ENCODE data around the gene RICTOR.

RICTOR gene, protein sequence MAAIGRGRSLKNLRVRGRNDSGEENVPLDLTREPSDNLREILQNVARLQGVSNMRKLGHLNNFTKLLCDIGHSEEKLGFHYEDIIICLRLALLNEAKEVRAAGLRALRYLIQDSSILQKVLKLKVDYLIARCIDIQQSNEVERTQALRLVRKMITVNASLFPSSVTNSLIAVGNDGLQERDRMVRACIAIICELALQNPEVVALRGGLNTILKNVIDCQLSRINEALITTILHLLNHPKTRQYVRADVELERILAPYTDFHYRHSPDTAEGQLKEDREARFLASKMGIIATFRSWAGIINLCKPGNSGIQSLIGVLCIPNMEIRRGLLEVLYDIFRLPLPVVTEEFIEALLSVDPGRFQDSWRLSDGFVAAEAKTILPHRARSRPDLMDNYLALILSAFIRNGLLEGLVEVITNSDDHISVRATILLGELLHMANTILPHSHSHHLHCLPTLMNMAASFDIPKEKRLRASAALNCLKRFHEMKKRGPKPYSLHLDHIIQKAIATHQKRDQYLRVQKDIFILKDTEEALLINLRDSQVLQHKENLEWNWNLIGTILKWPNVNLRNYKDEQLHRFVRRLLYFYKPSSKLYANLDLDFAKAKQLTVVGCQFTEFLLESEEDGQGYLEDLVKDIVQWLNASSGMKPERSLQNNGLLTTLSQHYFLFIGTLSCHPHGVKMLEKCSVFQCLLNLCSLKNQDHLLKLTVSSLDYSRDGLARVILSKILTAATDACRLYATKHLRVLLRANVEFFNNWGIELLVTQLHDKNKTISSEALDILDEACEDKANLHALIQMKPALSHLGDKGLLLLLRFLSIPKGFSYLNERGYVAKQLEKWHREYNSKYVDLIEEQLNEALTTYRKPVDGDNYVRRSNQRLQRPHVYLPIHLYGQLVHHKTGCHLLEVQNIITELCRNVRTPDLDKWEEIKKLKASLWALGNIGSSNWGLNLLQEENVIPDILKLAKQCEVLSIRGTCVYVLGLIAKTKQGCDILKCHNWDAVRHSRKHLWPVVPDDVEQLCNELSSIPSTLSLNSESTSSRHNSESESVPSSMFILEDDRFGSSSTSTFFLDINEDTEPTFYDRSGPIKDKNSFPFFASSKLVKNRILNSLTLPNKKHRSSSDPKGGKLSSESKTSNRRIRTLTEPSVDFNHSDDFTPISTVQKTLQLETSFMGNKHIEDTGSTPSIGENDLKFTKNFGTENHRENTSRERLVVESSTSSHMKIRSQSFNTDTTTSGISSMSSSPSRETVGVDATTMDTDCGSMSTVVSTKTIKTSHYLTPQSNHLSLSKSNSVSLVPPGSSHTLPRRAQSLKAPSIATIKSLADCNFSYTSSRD (N-terminal part only)

DNA sequence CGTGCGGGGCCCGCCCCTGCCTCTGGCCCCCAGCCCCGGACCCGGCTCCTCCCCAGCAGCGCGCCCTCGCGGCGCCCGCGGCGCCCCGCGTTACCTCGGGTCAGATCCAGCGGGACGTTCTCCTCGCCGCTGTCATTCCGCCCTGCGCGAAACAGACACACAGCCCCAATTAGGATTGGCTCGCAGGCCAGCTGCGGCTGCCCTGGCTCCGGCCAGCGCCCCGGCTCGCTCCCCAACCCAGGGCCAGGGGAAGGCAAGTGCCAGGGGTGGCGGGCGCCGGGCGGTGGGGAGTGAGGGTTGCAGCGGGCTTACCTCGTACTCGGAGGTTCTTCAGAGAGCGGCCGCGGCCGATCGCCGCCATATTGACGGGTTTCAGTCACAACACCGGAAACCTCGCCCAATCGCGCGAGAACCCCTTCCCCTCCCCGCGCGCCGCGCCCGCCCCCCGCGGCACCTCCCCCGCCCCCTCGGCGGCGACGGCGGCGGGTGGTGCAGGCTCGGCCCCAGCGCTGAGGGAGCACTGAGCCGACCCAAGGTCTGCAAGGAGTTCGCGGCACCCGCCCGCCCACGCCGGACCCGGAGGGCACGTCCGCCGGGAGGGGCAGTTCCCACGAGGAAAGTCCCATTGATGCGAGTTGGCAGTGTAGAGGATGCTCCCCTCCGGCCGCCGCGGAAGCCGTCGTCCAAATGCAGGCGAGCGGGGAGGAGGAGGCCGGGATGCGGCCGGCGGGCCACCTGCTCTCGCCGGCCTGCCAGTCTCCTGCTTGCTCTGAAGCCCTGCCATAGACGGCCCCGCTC, at the start of gene RICTOR:
RICTOR (minus strand) TSS at position 383 of the 798 bp plus-strand sequence; CDS start at position 361, 22 bp downstream.
- TF ChIP-seq, protein P1, sequence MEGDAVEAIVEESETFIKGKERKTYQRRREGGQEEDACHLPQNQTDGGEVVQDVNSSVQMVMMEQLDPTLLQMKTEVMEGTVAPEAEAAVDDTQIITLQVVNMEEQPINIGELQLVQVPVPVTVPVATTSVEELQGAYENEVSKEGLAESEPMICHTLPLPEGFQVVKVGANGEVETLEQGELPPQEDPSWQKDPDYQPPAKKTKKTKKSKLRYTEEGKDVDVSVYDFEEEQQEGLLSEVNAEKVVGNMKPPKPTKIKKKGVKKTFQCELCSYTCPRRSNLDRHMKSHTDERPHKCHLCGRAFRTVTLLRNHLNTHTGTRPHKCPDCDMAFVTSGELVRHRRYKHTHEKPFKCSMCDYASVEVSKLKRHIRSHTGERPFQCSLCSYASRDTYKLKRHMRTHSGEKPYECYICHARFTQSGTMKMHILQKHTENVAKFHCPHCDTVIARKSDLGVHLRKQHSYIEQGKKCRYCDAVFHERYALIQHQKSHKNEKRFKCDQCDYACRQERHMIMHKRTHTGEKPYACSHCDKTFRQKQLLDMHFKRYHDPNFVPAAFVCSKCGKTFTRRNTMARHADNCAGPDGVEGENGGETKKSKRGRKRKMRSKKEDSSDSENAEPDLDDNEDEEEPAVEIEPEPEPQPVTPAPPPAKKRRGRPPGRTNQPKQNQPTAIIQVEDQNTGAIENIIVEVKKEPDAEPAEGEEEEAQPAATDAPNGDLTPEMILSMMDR (IDR thresholded peaks at IDR 0.05; ENCODE audit: low read depth, low read length) = no peak; the same call in 1 of the 2 replicates
- peak; percentile 63 for DNase-seq (ENCODE audit: extremely low read depth, low read depth)

DNA sequence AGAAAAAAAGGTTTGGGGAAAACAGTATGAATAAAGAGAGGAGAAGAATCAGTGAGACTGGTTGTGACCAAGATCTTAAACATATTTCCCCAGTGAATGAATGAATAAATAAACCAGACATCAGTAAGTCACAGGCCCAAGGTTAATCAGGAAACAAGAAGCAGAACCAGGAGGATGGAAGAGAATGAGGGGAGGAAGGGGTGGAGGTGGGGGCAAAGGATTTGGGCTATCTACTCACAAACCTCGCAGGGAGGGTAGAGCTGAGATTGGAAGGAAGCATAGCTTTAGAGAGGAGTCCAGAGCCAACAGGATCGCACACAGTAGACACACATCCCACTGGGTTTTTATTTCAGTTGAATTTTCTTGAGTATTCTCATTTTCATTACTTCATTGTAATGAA, 47.7 kb upstream of the RICTOR start:
- no peak for DNase-seq (ENCODE audit: extremely low read depth, low read depth)
- TF ChIP-seq, protein P1 (IDR thresholded peaks at IDR 0.05; ENCODE audit: low read depth, low read length) = no peak

DNA sequence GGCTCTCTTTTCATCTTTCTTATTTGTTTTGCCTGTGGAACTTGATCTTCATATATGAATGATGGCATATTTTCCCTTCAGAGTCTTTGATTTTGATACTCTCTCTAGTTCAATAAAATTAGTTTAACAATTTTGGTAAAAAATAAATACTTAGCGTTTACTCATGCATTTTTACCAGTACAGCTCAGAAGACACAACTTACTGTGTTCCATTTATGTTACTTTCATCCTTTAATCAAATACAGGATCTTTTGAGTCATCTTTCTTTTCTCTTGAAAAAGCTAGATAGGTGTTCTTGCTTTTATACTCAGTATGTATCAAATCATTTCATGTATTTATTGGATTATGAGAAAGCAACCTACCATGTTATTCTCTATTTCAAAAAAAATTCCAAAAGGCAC, 47.1 kb upstream of the RICTOR start:
- TF ChIP-seq, protein P1 (IDR thresholded peaks at IDR 0.05; ENCODE audit: low read depth, low read length) = no peak
- no peak for DNase-seq (ENCODE audit: extremely low read depth, low read depth)

DNA sequence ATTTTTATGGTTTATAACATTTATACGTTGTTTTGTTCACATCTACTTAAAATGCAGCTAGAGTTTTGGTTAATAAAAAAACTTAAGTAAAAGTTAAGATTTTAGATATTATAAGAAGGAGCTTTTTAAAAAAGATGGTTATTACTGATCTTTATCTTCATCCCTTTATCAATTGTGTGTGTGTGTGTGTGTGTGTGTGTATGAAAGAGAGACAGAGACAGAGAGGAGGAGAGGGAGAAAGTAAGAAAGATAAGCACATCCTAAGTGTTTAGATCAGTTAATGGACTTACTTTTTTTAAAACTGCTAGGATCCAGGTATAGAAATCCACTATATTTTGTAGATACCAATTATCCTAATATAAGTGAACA, 45.8 kb upstream of the RICTOR start:
- TF ChIP-seq, protein P1 (IDR thresholded peaks at IDR 0.05; ENCODE audit: low read depth, low read length) = no peak
- no peak for DNase-seq (ENCODE audit: extremely low read depth, low read depth)

DNA sequence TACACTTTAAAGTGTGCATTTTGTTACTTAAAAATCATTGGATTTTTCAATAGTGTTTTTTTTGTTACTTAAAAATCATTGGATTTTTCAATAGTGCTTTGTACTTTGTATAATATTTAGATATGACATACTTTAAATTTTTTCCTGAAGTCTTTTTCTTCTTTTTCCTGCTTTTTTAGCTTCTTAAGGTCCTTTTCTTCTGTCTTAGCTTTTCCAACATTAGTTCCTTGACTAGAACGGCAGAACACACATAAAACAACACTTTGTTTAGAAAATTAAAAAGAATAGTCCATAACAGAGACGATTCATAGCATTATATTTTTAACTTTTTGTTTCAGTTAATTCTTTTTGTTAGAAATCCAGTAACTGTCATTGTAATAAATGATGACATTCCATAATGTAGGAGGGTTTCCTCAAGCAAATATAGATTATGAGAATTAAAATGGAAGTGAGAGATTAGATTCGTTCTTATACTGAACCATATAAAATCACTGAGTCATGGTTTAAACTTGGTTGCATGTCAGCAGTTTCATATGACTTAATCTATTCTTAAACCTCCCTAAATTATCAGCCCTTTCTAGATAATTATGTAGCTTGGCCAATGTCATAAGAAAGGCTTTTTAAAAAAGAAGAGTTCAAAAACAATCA, 45.3 kb upstream of the RICTOR start:
- DNase-seq (ENCODE audit: extremely low read depth, low read depth) = no peak
- TF ChIP-seq, protein P1 (IDR thresholded peaks at IDR 0.05; ENCODE audit: low read depth, low read length) = no peak

DNA sequence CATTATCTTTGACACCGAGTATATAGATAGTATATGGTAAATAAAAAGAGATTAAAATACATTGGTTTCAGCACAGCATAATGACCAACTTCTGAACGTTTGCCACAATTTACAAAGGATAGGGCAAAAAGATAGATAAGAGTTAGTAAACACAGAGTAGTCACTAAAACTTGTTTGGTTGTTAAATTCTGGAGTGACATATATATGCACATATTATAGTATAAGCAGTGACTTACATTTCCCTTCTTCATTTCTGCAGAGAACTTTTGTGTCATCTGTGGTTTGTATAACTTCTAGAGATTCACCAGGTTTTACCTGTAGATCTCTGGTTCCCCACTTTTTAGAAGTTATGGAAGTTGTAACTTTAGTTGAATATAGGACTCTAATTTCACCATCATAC, 44.4 kb upstream of the RICTOR start:
- TF ChIP-seq, protein P1 (IDR thresholded peaks at IDR 0.05; ENCODE audit: low read depth, low read length) = no peak

More for the DNA sequence above, 44.4 kb upstream of the RICTOR start:
- DNase-seq (ENCODE audit: extremely low read depth, low read depth) = no peak

Measured in AG09319 (cell line).